ENCODE data around the gene FOXN3. TPM values are rescaled to one million over a fixed set of nuclear protein-coding genes. Genes with fewer than 3 reads are reported as not detected.

FOXN3 gene
- total RNA-seq, 4 donors from 2014 or later = 129 to 213 (median 163) TPM

GRCh38 chr14:89270439-89271227, 146.4 kb downstream of the FOXN3 start:
- Histone ChIP-seq H3K4me1 (peaks cover 0 to 11% (median 0%) of the 10 kb centered on the region in 4 donors), H3K27ac (peak overlapping the region in 2 of 4 donors; percentile 39 to 44), H3K9me3 (no peaks in the 10 kb centered on the region), H3K27me3 (no peaks in the 10 kb centered on the region), H3K36me3 (no peaks in the 10 kb centered on the region), H3K4me3 (no peak overlapping the region)
- TF ChIP-seq POLR2A (IDR thresholded peaks at IDR 0.05) = no peak
- peak in 3 of 6 experiments; percentile 8 to 29 (median 23) for TF ChIP-seq CTCF (IDR thresholded peaks at IDR 0.05)
- peak; percentile 30 to 88 (median 88) for DNase-seq

GRCh38 chr14:89269404-89269803, 147.6 kb downstream of the FOXN3 start:
- Histone ChIP-seq H3K4me3 (no peak overlapping the region), H3K27me3 (no peaks in the 10 kb centered on the region), H3K27ac (peak overlapping the region in 1 of 4 donors; percentile 44), H3K4me1 (peaks cover 0 to 11% (median 0%) of the 10 kb centered on the region in 4 donors), H3K9me3 (no peaks in the 10 kb centered on the region), H3K36me3 (no peaks in the 10 kb centered on the region)
- no peak for TF ChIP-seq POLR2A (IDR thresholded peaks at IDR 0.05)
- no peak for TF ChIP-seq CTCF (IDR thresholded peaks at IDR 0.05)
- no peak for DNase-seq

- H3K27me3 ChIP-seq = no peaks in the 10 kb centered on the region
- no peaks in the 10 kb centered on the region for H3K9me3 ChIP-seq
- DNase-seq = no peak
- peaks cover 0 to 11% (median 0%) of the 10 kb centered on the region in 4 donors for H3K4me1 ChIP-seq
- H3K4me3 ChIP-seq = no peak overlapping the region
- TF ChIP-seq POLR2A (IDR thresholded peaks at IDR 0.05) (no peak), CTCF (IDR thresholded peaks at IDR 0.05) (no peak)
- no peak overlapping the region for H3K27ac ChIP-seq
- H3K36me3 ChIP-seq = no peaks in the 10 kb centered on the region
Measured at GRCh38 chr14:89268514-89268913, 148.5 kb downstream of the FOXN3 start.

- no peaks in the 10 kb centered on the region for H3K27me3 ChIP-seq
- H3K4me3 ChIP-seq = no peak overlapping the region
- H3K36me3 ChIP-seq = no peaks in the 10 kb centered on the region
- no peaks in the 10 kb centered on the region for H3K9me3 ChIP-seq
- TF ChIP-seq CTCF (IDR thresholded peaks at IDR 0.05) = no peak
- TF ChIP-seq POLR2A (IDR thresholded peaks at IDR 0.05) = no peak
- no peak for DNase-seq
- H3K4me1 ChIP-seq = peaks cover 0 to 11% (median 0%) of the 10 kb centered on the region in 4 donors
- H3K27ac ChIP-seq = no peak overlapping the region
Measured at GRCh38 chr14:89267656-89268055, 149.4 kb downstream of the FOXN3 start.

- TF ChIP-seq POLR2A (IDR thresholded peaks at IDR 0.05) (no peak), CTCF (IDR thresholded peaks at IDR 0.05) (no peak)
- H3K4me1 ChIP-seq = peaks cover 0 to 11% (median 0%) of the 10 kb centered on the region in 4 donors
- H3K9me3 ChIP-seq = no peaks in the 10 kb centered on the region
Measured at GRCh38 chr14:89267163-89267562, 149.9 kb downstream of the FOXN3 start.

More at GRCh38 chr14:89267163-89267562, 149.9 kb downstream of the FOXN3 start:
- DNase-seq = no peak
- H3K36me3 ChIP-seq = no peaks in the 10 kb centered on the region
- no peaks in the 10 kb centered on the region for H3K27me3 ChIP-seq
- no peak overlapping the region for H3K27ac ChIP-seq
- no peak overlapping the region for H3K4me3 ChIP-seq
